Loucy (cell line): ENCODE results near the gene MARVELD1.

Experiments
- H2AFZ ChIP-seq: fragments of 200-600 bp; sonication (generic); 2 replicates; pipeline ENCODE4 v1.6.0; 2016; ENCODE audit warnings: antibody characterized with exemption, mild to moderate bottlenecking, low read length, moderate library complexity
- H3F3A ChIP-seq: fragments of 200-600 bp; 2 replicates; pipeline ENCODE4 v1.6.0; 2016; ENCODE audit warnings: antibody characterized with exemption, low read depth, mild to moderate bottlenecking
- H3K27me3 ChIP-seq: fragments of 200-600 bp; sonication (generic); 2 replicates; pipeline ENCODE4 v1.6.1; 2014; ENCODE audit warnings: low read length, mild to moderate bottlenecking; ENCODE audit not compliant: insufficient read depth, poor library complexity, severe bottlenecking
- H3K36me3 ChIP-seq: fragments of 200-600 bp; sonication (generic); 2 replicates; pipeline ENCODE4 v1.6.1; 2016; ENCODE audit warnings: low read length; ENCODE audit not compliant: insufficient read depth
- H3K4me1 ChIP-seq: fragments of 200-600 bp; sonication (generic); 2 replicates; pipeline ENCODE4 v1.5.1; 2014; ENCODE audit warnings: low read length, mild to moderate bottlenecking; ENCODE audit not compliant: insufficient read depth, poor library complexity, severe bottlenecking
- H3K4me2 ChIP-seq: fragments of 200-600 bp; sonication (generic); 2 replicates; pipeline ENCODE4 v1.6.0; 2014; ENCODE audit warnings: antibody characterized with exemption, low read length, low read depth, mild to moderate bottlenecking; ENCODE audit not compliant: poor library complexity, severe bottlenecking
- H3K4me3 ChIP-seq: fragments of 200-600 bp; sonication (generic); 2 replicates; pipeline ENCODE4 v1.5.1; 2014; ENCODE audit warnings: low read length, mild to moderate bottlenecking, mixed read lengths; ENCODE audit not compliant: poor library complexity, severe bottlenecking
- H3K79me2 ChIP-seq: fragments of 200-600 bp; sonication (generic); 2 replicates; pipeline ENCODE4 v1.6.1; 2014; ENCODE audit warnings: low read length; ENCODE audit not compliant: insufficient read depth
- H3K9ac ChIP-seq: fragments of 200-600 bp; sonication (generic); 2 replicates; pipeline ENCODE4 v1.6.0; 2014; ENCODE audit warnings: mild to moderate bottlenecking, low read depth, low read length, moderate library complexity; ENCODE audit not compliant: poor library complexity, severe bottlenecking
- H3K9me2 ChIP-seq: fragments of 200-600 bp; sonication (generic); replicated peaks from 2 replicates; pipeline ENCODE4 v1.6.1; 2016; ENCODE audit warnings: low read depth, low read length, mixed read lengths
- H3K9me3 ChIP-seq: fragments of 200-600 bp; sonication (generic); 2 replicates; pipeline ENCODE4 v1.6.1; 2014; ENCODE audit warnings: mild to moderate bottlenecking, antibody characterized with exemption, low read length, low read depth; ENCODE audit not compliant: insufficient read depth
- H4K20me1 ChIP-seq: fragments of 200-600 bp; sonication (generic); 2 replicates; pipeline ENCODE4 v1.6.0; 2014; ENCODE audit warnings: antibody characterized with exemption, low read length, mild to moderate bottlenecking; ENCODE audit not compliant: insufficient read depth, poor library complexity, severe bottlenecking
- EZH2phosphoT487 ChIP-seq: fragments of 200-600 bp; IDR thresholded peaks from 2 replicates; pipeline ENCODE4 v1.6.1; 2018; ENCODE audit warnings: antibody characterized with exemption, mild to moderate bottlenecking, moderate library complexity, borderline replicate concordance
- TF ChIP-seq, protein P1 (sequence below): fragments of 200-600 bp; sonication (generic); conservative IDR thresholded peaks from 2 replicates; pipeline ENCODE4 v1.5.1; 2014; ENCODE audit warnings: mild to moderate bottlenecking, antibody characterized with exemption, low read length

The MARVELD1 gene

DNA sequence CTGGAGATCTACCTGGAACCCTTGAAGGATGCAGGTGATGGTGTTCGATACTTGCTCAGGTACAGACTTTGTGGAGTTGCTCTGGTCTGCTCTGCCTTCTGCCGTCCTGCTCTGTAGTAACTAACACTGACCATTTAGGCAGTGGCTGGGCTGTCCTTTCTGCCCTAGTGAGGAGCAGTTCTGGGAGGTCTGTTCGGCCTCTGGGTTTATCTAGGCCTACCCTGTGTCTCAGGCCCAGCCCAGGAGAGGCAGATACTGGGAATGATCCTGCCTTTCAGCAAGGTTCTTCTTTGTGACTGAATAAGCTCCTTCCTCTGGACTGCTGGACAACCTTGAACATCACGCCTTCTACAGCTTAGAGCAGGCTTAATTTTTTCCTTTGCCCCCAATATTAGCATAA, 25.1 kb downstream of the MARVELD1 start:
- H2AFZ ChIP-seq, result no peak overlapping the region
- peak overlapping the region; percentile 98 for H3K4me3 ChIP-seq
- no peaks in the 10 kb centered on the region for H3K9me3 ChIP-seq
- peaks cover 53% of the 10 kb centered on the region for H3K79me2 ChIP-seq
- peak overlapping the region; percentile 100 for H3K4me2 ChIP-seq
- no peaks in the 10 kb centered on the region for H3F3A ChIP-seq
- H3K9ac ChIP-seq, result peak overlapping the region; percentile 92
- H3K9me2 ChIP-seq, result no peaks in the 10 kb centered on the region
- no peaks in the 10 kb centered on the region for H3K27me3 ChIP-seq
- TF ChIP-seq, protein P1, sequence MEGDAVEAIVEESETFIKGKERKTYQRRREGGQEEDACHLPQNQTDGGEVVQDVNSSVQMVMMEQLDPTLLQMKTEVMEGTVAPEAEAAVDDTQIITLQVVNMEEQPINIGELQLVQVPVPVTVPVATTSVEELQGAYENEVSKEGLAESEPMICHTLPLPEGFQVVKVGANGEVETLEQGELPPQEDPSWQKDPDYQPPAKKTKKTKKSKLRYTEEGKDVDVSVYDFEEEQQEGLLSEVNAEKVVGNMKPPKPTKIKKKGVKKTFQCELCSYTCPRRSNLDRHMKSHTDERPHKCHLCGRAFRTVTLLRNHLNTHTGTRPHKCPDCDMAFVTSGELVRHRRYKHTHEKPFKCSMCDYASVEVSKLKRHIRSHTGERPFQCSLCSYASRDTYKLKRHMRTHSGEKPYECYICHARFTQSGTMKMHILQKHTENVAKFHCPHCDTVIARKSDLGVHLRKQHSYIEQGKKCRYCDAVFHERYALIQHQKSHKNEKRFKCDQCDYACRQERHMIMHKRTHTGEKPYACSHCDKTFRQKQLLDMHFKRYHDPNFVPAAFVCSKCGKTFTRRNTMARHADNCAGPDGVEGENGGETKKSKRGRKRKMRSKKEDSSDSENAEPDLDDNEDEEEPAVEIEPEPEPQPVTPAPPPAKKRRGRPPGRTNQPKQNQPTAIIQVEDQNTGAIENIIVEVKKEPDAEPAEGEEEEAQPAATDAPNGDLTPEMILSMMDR, result no peak
- H3K36me3 ChIP-seq, result no peaks in the 10 kb centered on the region
- H3K4me1 ChIP-seq, result peaks cover 43% of the 10 kb centered on the region
- H4K20me1 ChIP-seq, result peaks cover 29% of the 10 kb centered on the region

DNA sequence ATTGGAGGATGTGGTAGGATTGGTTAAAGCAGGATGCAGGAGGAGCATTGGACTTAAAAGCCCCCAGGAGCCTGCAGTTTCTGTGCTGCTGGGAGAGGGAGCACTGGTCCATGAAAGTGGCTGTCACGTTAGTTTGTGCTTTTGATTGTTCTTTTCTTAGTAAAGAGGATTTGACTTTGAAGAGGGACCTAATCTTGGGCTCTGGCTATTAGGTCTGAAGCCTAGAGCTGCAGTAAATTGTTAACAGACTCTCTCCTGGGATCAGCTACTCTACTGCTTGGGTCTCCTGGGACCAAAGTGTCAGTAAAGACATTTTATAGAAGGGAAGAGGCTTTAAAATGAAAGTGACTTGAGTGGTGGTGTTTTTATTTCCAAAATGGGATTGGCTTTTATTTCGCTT, 27.1 kb downstream of the MARVELD1 start:
- Histone ChIP-seq H3K9me2 (no peaks in the 10 kb centered on the region), H3K4me2 (peak overlapping the region; percentile 100), H3K79me2 (peaks cover 63% of the 10 kb centered on the region), H3F3A (no peaks in the 10 kb centered on the region), H3K27me3 (no peaks in the 10 kb centered on the region), H4K20me1 (peaks cover 33% of the 10 kb centered on the region), H3K4me1 (peaks cover 44% of the 10 kb centered on the region), H3K36me3 (peaks cover 12% of the 10 kb centered on the region; the same call in 1 of the 2 replicates), H3K9ac (peak overlapping the region; percentile 50), H3K9me3 (no peaks in the 10 kb centered on the region), H2AFZ (no peak overlapping the region), H3K4me3 (peak overlapping the region; percentile 49)
- no peak for TF ChIP-seq EZH2phosphoT487
- TF ChIP-seq, protein P1, result no peak

DNA sequence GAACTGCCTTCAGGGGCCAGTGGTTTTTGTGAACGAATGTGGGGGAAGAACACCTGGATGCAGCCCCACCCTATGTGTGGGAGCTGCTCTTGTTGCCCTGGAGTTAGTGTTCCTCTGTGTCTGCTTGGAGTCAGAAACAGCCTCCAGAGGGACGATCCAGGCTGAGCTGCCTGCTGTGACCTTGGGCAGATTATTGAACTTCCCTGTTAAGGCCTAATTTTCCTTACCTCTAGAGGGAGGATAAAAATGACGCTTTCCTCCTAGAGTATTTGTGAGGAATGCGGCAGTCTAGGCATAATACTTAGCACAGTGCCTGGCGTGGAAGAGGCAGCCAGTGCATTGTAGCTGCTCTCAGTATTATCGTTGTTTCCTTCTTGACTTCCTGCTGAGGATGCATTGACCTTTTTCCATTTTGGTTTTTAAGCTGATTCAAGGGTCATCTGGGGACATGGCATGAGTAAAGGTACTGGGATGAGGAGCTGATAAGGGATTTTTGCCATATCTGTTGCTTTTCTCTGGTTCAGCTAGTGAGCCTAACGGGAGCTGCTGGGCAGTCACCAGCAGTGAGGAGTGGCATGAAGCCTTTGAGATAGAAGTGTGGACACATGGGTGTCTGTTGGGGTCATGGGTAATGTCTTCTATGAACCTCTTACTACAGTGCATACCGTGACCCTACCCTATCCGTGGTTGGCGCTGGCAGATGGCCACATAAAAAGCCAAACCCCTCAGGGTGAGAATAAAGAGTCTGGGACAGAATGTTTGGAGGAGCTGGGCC, 29.8 kb downstream of the MARVELD1 start:
- peaks cover 31% of the 10 kb centered on the region for H3K4me1 ChIP-seq
- no peaks in the 10 kb centered on the region for H3K9me2 ChIP-seq
- H3K79me2 ChIP-seq, result peaks cover 54% of the 10 kb centered on the region
- peak overlapping the region; percentile 24 for H3K9ac ChIP-seq
- H3F3A ChIP-seq, result no peaks in the 10 kb centered on the region
- TF ChIP-seq, protein P1, result no peak
- TF ChIP-seq EZH2phosphoT487, result no peak
- H3K36me3 ChIP-seq, result peaks cover 30% of the 10 kb centered on the region; the same call in 1 of the 2 replicates
- H3K4me3 ChIP-seq, result peak overlapping the region; percentile 3
- H3K4me2 ChIP-seq, result peak overlapping the region; percentile 25
- H4K20me1 ChIP-seq, result peaks cover 20% of the 10 kb centered on the region
- H3K27me3 ChIP-seq, result no peaks in the 10 kb centered on the region
- H2AFZ ChIP-seq, result no peak overlapping the region
- no peaks in the 10 kb centered on the region for H3K9me3 ChIP-seq
